KOPT-K1 (cell line): Measurements from ENCODE around the gene SCAANT1.

ENCODE experiments used
- H3K27ac ChIP-seq: fragments of 200-600 bp; sonication (generic); 2 replicates; pipeline ENCODE4 v1.5.1; 2016; ENCODE audit warnings: antibody characterized with exemption, mild to moderate bottlenecking, low read depth, low read length; ENCODE audit not compliant: poor library complexity, severe bottlenecking
- H3K36me3 ChIP-seq: fragments of 200-600 bp; sonication (generic); 2 replicates; pipeline ENCODE4 v1.5.1; 2017; ENCODE audit warnings: antibody characterized with exemption, mild to moderate bottlenecking, low read length, moderate library complexity; ENCODE audit not compliant: insufficient read depth
- H3K9me3 ChIP-seq: fragments of 200-600 bp; sonication (generic); 2 replicates; pipeline ENCODE4 v1.5.1; 2017; ENCODE audit warnings: antibody characterized with exemption, low read length, mild to moderate bottlenecking; ENCODE audit not compliant: insufficient read depth, poor library complexity, severe bottlenecking

Gene SCAANT1

GRCh38 chr3:63895422-63896189, 16.6 kb downstream of the SCAANT1 start:
- peaks cover 30% of the 10 kb centered on the region for H3K36me3 ChIP-seq
- no peaks in the 10 kb centered on the region for H3K9me3 ChIP-seq
- H3K27ac ChIP-seq, result no peak overlapping the region

- no peak overlapping the region for H3K27ac ChIP-seq
- peaks cover 5% of the 10 kb centered on the region for H3K36me3 ChIP-seq
- H3K9me3 ChIP-seq, result no peaks in the 10 kb centered on the region
Observed at GRCh38 chr3:63892773-63893352, 19.3 kb downstream of the SCAANT1 start.

- Histone ChIP-seq H3K27ac (no peak overlapping the region), H3K9me3 (no peaks in the 10 kb centered on the region), H3K36me3 (peaks cover 5% of the 10 kb centered on the region)
Observed at GRCh38 chr3:63891518-63891917, 20.7 kb downstream of the SCAANT1 start.

GRCh38 chr3:63886858-63887257, 25.3 kb downstream of the SCAANT1 start:
- Histone ChIP-seq H3K36me3 (peaks cover 15% of the 10 kb centered on the region; the same call in 1 of the 2 replicates), H3K9me3 (no peaks in the 10 kb centered on the region), H3K27ac (no peak overlapping the region)

GRCh38 chr3:63880653-63881052, 31.5 kb downstream of the SCAANT1 start:
- Histone ChIP-seq H3K9me3 (no peaks in the 10 kb centered on the region), H3K36me3 (0 out of 2 replicates have a peak, but pooled peaks cover 5% of the 10 kb centered on the region), H3K27ac (no peak overlapping the region)

- no peak overlapping the region for H3K27ac ChIP-seq
Observed at GRCh38 chr3:63878394-63879060, 33.7 kb downstream of the SCAANT1 start.

GRCh38 chr3:63877737-63878393, 34.3 kb downstream of the SCAANT1 start:
- Histone ChIP-seq H3K9me3 (no peaks in the 10 kb centered on the region), H3K36me3 (peaks cover 17% of the 10 kb centered on the region; the same call in 1 of the 2 replicates), H3K27ac (no peak overlapping the region)

More at GRCh38 chr3:63878394-63879060, 33.7 kb downstream of the SCAANT1 start:
- H3K36me3 ChIP-seq, result peaks cover 12% of the 10 kb centered on the region; the same call in 1 of the 2 replicates
- H3K9me3 ChIP-seq, result no peaks in the 10 kb centered on the region

GRCh38 chr3:63876260-63876659, 35.9 kb downstream of the SCAANT1 start:
- no peaks in the 10 kb centered on the region for H3K9me3 ChIP-seq

GRCh38 chr3:63875510-63875909, 36.7 kb downstream of the SCAANT1 start:
- no peaks in the 10 kb centered on the region for H3K9me3 ChIP-seq
- peaks cover 17% of the 10 kb centered on the region; the same call in 1 of the 2 replicates for H3K36me3 ChIP-seq
- no peak overlapping the region for H3K27ac ChIP-seq

More at GRCh38 chr3:63876260-63876659, 35.9 kb downstream of the SCAANT1 start:
- no peak overlapping the region for H3K27ac ChIP-seq
- H3K36me3 ChIP-seq, result peaks cover 17% of the 10 kb centered on the region; the same call in 1 of the 2 replicates

GRCh38 chr3:63874769-63875168, 37.4 kb downstream of the SCAANT1 start:
- H3K36me3 ChIP-seq, result peaks cover 17% of the 10 kb centered on the region
- no peaks in the 10 kb centered on the region for H3K9me3 ChIP-seq
- no peak overlapping the region for H3K27ac ChIP-seq

- Histone ChIP-seq H3K27ac (no peak overlapping the region), H3K9me3 (no peaks in the 10 kb centered on the region), H3K36me3 (peaks cover 28% of the 10 kb centered on the region)
Observed at GRCh38 chr3:63872135-63872924, 39.9 kb downstream of the SCAANT1 start.

- no peak overlapping the region for H3K27ac ChIP-seq
- no peaks in the 10 kb centered on the region for H3K9me3 ChIP-seq
- peaks cover 40% of the 10 kb centered on the region for H3K36me3 ChIP-seq
Observed at GRCh38 chr3:63870615-63871005, 41.6 kb downstream of the SCAANT1 start.

GRCh38 chr3:63869940-63870614, 42.1 kb downstream of the SCAANT1 start:
- Histone ChIP-seq H3K36me3 (peaks cover 40% of the 10 kb centered on the region), H3K27ac (no peak overlapping the region), H3K9me3 (no peaks in the 10 kb centered on the region)

- peaks cover 23% of the 10 kb centered on the region for H3K36me3 ChIP-seq
- H3K9me3 ChIP-seq, result no peaks in the 10 kb centered on the region
- H3K27ac ChIP-seq, result no peak overlapping the region
Observed at GRCh38 chr3:63867225-63867624, 45.0 kb downstream of the SCAANT1 start.
